Measurements from ENCODE around the gene TCF4.

The TCF4 gene

GRCh38 chr18:55587418-55588110 lies 428 bp downstream of the TCF4 start:
- no peak for DNase-seq (ENCODE audit: low read depth in 2 of 3, low spot score in 1 of 3)

- no peak for DNase-seq (ENCODE audit: low read depth in 2 of 3, low spot score in 1 of 3)
These were observed 2.0 kb downstream of the TCF4 start for GRCh38 chr18:55585920-55586561.

DNA sequence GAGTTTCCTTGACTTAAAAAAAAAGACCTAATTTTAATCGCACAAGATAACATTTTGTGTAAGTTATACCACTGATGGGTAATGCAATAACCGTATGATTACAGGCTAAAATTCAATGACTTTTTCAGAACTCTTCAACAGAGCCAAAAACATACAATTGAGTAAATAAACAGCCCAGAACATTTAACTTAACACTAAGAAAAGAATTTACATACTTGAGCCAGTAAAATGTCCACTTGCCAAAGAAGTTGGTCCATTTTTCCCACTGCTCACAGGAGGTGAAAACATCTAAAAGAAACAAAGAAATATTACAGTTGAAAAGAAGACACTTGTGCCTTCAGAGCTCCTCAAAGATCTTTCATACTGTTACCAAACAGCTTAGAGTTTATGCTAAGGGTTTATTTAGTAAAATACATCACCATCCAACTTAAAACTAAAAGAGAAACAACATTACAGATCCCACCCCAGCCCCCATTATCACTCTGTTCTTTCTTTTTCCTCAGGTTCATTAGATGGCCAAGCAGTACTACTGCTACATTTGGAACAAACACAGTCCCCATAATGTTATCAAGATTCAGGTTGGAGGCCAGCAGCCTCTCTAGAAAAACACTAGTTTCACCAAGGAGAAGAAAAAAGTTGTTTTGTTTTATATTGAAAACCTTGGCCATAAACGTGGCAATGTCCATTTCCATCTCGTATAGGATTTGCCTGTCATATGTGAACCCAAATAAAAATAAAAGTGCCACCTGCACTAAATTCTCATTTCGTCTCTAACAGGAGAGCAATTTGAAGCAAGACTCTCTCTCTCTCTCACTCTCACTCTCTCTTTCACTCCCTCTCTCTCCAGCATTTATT lies 2.7 kb downstream of the TCF4 start:
- DNase-seq (ENCODE audit: low read depth in 2 of 3, low spot score in 1 of 3): no peak

GRCh38 chr18:55584201-55584600 lies 3.8 kb downstream of the TCF4 start:
- no peak for DNase-seq (ENCODE audit: low read depth in 2 of 3, low spot score in 1 of 3)

- DNase-seq (ENCODE audit: low read depth in 2 of 3, low spot score in 1 of 3): no peak
These were observed 5.7 kb downstream of the TCF4 start for GRCh38 chr18:55582325-55582724.

DNA sequence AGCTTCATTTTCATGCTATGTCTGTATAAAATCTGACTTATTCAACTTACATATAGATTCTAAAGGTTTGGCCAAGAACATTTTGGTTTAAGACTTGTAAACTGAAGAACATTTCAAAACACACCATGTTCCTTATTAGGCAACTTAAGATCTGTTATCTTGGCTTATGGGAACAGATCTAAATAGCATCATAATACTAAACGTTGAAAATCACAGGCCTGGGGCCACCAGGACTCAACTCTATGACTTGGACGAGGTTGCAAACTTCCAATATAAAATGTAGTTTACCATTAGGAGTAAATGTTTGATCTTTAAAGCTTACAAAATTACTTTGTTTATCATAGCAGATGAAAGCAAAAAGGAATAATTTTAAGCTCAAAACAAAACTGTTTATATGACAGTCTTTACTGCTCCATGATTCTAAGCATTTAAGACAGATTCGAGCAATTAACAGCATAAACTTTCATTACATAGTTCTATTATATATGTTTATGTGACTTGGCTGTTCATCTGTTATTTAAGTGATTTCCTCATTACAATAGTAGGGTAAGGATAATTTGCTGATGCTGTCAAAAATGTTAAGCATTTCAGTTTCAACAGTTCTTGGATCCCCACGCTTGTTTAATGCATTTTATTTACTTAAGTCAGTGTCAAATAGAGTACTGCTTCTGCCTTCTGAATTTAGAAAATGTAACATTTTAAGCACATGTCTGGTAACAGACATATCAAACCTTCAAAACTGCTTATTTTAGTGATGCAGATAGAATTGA lies 8.3 kb downstream of the TCF4 start:
- no peak for DNase-seq (ENCODE audit: low read depth in 2 of 3, low spot score in 1 of 3)

- no peak for DNase-seq (ENCODE audit: low read depth in 2 of 3, low spot score in 1 of 3)
These were observed 10.0 kb downstream of the TCF4 start for GRCh38 chr18:55577812-55578539.

DNA sequence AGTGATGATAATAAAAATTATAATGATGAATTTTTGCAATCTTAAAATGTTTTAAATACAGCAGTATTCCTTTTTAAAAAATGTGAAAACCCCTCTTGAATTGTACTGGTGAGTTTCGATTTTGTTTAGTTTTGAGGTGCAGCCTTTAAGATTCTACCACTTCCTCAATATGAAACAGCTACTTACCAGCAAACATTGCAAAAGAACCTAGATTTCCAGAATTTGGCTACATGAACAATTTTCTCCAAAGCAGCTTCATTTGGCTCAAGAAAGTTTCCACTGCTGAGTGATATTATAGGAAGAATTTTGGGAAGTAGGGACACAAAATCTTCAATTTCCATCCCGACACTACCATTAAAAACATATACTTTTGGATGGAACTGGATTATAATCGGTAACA lies 12.0 kb downstream of the TCF4 start:
- no peak for DNase-seq (ENCODE audit: low read depth in 2 of 3, low spot score in 1 of 3)

GRCh38 chr18:55575066-55575465 lies 12.9 kb downstream of the TCF4 start:
- no peak for DNase-seq (ENCODE audit: low read depth in 2 of 3, low spot score in 1 of 3)

GRCh38 chr18:55573386-55573785 lies 14.6 kb downstream of the TCF4 start:
- no peak for DNase-seq (ENCODE audit: low read depth in 2 of 3, low spot score in 1 of 3)

- no peak for DNase-seq (ENCODE audit: low read depth in 2 of 3, low spot score in 1 of 3)
These were observed 17.0 kb downstream of the TCF4 start for GRCh38 chr18:55570966-55571365.

DNA sequence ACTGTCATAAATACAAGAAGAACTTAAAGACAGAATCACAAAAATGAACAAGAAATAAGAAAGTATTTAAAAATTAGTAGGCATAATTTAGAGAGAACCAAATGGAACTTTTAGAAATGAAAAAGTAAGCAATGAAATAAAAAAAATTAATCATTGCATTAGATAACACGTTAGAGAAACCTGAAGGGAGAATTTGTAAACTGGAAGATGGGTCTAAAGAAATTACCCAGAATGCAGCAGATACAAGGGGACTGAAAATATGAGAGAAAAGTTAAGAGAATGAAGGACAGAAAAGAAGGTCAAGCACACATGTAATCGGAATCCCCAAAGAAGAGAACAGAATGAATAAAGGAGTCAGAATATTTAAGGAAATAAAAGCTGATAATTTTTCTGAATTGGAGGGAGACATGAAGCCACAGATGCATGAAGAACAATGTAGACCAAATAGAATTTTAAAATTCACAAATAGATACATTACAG lies 21.5 kb downstream of the TCF4 start:
- DNase-seq (ENCODE audit: low read depth in 2 of 3, low spot score in 1 of 3): no peak

DNA sequence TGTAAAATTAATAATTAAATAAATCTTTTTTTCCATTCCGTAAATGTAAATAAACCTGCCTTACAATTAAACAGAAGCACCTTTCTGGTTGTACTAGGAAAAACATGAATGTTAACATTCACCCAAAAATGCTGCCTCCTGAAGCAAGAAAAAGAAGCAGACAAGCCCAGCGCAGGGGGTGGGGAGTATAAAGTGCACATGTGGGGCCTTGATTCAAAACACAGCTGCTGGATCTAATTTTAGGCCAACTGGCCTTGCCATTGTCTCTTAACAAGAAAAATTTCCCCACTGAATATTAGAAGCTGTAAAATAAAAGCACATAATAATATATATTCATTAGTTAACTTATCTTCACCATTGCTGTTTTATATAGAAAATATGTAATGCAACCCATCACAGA lies 28.3 kb downstream of the TCF4 start:
- no peak for DNase-seq (ENCODE audit: low read depth in 2 of 3, low spot score in 1 of 3)

- no peak for DNase-seq (ENCODE audit: low read depth in 2 of 3, low spot score in 1 of 3)
These were observed 30.8 kb downstream of the TCF4 start for GRCh38 chr18:55557211-55557610.

- DNase-seq (ENCODE audit: low read depth in 2 of 3, low spot score in 1 of 3): no peak
These were observed 32.5 kb downstream of the TCF4 start for GRCh38 chr18:55555395-55556027.

GRCh38 chr18:55552526-55553189 lies 35.3 kb downstream of the TCF4 start:
- DNase-seq (ENCODE audit: low read depth in 2 of 3, low spot score in 1 of 3): no peak

GRCh38 chr18:55551227-55551626 lies 36.8 kb downstream of the TCF4 start:
- no peak for DNase-seq (ENCODE audit: low read depth in 2 of 3, low spot score in 1 of 3)

DNA sequence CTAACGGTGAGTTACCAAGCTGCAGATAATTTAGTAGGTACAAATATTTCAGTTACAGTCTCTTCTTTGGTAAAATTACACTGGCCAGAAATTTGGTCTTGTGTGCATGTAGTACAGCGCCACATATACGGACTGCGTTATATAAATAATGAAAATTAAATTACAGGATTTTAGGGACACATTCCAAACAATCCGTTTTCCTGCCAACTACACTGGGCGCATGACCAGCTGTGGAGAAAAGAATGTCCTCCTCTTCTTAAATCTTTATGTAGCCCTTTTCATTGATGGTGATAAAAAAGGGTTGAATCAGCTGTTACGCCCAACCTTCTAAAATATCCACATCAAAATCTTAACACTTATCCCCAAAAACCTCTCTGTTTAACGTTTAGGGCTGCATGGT lies 37.5 kb downstream of the TCF4 start:
- DNase-seq (ENCODE audit: low read depth in 2 of 3, low spot score in 1 of 3): no peak

GRCh38 chr18:55549474-55550104 lies 38.4 kb downstream of the TCF4 start:
- DNase-seq (ENCODE audit: low read depth in 2 of 3, low spot score in 1 of 3): no peak

Measured in stimulated activated CD4-positive, alpha-beta T cell treated with anti-CD3 and anti-CD28 coated beads, Interleukin-12 subunit alpha, Interleukin-12 subunit beta, amount 100 ng/mL, for 48 hours (primary cell).